Kidney epithelial cell (primary cell): Measurements from ENCODE around the gene COX4I2. TPM values are rescaled to one million over a fixed set of nuclear protein-coding genes. Genes with fewer than 3 reads are reported as not detected.

ENCODE experiments used
- DNase-seq: peaks from one replicate; pipeline ENCODE4 v3.0.0-alpha.2; 2010; ENCODE audit warnings: low read depth
- H3K27me3 ChIP-seq: 2 replicates; pipeline ENCODE4 v1.6.0; 2011; ENCODE audit warnings: low read length; ENCODE audit not compliant: control insufficient read depth, insufficient read depth
- H3K36me3 ChIP-seq: 2 replicates; pipeline ENCODE4 v1.5.1; 2011; ENCODE audit warnings: low read length; ENCODE audit not compliant: control insufficient read depth, insufficient read depth
- H3K4me3 ChIP-seq: 2 replicates; pipeline ENCODE4 v1.5.1; 2011; ENCODE audit warnings: low read depth, mild to moderate bottlenecking, control low read depth, low read length
- CTCF ChIP-seq: IDR thresholded peaks from 2 replicates; pipeline ENCODE4 v1.5.1; 2011; ENCODE audit warnings: mild to moderate bottlenecking, moderate library complexity, low read length, control low read depth, inconsistent platforms; ENCODE audit not compliant: insufficient read depth, poor library complexity, severe bottlenecking
- total RNA-seq: library from RNA; depleted of rRNA; stranded (reverse); fragments of >200 nt; gene quantifications from 2 replicates; pipeline ENCODE4 v1.2.3, GENCODE V29; 2015

Gene COX4I2
- 0.25 TPM in 1 of 2 replicates, not detected in the other for total RNA-seq

DNA sequence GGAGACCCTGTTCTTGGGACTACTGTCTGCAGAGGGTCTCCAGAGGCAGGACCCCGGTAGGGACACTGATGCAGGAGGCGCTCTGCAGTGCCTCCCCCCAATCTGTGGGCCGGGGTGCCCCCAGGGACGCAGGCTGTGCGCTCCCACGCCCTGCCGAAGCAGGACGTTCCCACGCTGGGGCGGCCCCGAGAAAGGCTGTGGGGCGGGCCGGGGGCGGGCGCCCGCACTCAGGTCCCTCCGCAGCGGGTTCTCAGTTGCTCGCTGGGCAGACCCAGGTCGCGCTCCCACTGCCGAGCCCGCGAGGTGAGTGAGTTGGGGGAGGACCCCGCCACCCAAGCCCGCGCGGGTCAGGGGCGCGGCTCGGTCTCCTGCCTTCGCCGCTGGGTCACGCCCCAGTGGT, at the start of gene COX4I2:
TSS of gene COX4I2 (plus strand) at position 253 of the 400 bp plus-strand sequence. CDS start 1,106 bp downstream, outside the sequence.
- no peaks in the 10 kb centered on the region for H3K36me3 ChIP-seq
- H3K27me3 ChIP-seq: peaks cover 19% of the 10 kb centered on the region
- DNase-seq: no peak
- H3K4me3 ChIP-seq: no peak within 1 kb of the TSS
- TF ChIP-seq CTCF: no peak

- TF ChIP-seq CTCF: no peak
- Histone ChIP-seq H3K27me3 (peaks cover 4% of the 10 kb centered on the region), H3K36me3 (no peaks in the 10 kb centered on the region), H3K4me3 (no peak overlapping the region)
- no peak for DNase-seq
Measured at GRCh38 chr20:31590717-31591225, 46.9 kb upstream of the COX4I2 start.

- peak; percentile 90 for DNase-seq
- Histone ChIP-seq H3K36me3 (no peaks in the 10 kb centered on the region), H3K4me3 (no peak overlapping the region), H3K27me3 (no peaks in the 10 kb centered on the region)
- peak; percentile 21 for TF ChIP-seq CTCF
Measured at GRCh38 chr20:31593221-31594001, 44.3 kb upstream of the COX4I2 start.

GRCh38 chr20:31594002-31594557, 43.6 kb upstream of the COX4I2 start:
- no peak for DNase-seq

DNA sequence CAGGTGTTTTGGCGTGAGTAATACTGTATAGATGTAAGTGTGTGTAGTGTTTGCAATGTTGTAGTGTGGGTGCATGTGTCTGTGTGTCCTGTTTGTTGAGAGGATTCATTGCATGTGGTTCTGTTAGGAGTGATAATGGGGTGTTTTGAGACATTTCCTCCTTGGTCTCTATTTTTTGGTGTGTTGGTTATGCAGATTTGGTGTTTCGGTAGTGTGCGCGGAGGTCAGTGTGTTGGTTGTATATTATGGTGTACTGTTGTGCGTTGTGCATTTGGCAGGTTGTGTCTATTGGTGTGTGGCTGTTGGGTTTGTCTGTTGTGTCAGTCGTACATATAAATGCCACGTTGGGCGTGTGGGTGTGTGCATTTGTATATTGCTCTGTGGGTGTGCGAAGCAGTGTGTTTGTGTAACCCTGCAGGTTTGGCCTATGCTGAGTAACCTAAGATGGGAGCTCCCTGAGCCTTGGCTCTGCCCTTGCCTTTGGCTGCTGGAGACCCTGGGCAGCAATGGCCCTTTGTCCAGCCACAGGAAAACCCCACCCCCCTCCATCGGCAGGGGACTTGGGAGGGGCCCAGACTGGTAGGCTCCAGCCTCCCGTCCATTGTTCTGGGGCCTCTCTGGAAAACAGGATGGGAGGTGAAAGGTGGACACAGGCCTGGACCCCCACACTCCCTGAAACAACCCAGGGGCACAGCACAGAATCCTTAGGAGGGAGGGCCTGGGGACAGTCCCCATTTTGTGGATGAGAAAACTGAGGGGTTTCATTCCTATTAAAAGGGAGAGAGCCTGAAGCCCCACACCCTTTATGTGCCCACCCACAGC, 42.9 kb upstream of the COX4I2 start:
- Histone ChIP-seq H3K36me3 (no peaks in the 10 kb centered on the region), H3K4me3 (no peak overlapping the region), H3K27me3 (no peaks in the 10 kb centered on the region)
- no peak for TF ChIP-seq CTCF
- DNase-seq: no peak

More at GRCh38 chr20:31594002-31594557, 43.6 kb upstream of the COX4I2 start:
- no peak for TF ChIP-seq CTCF
- Histone ChIP-seq H3K36me3 (no peaks in the 10 kb centered on the region), H3K27me3 (no peaks in the 10 kb centered on the region), H3K4me3 (no peak overlapping the region)
